CD4-positive, alpha-beta T cell (primary cell): ENCODE results near the gene PXDN. TPM values are rescaled to one million over a fixed set of nuclear protein-coding genes. Genes with fewer than 3 reads are reported as not detected.

Experiments used
- ATAC-seq: fragments of 200-7000 bp; cut with Tn5 transposase; one replicate; pipeline ENCODE4 v1.10.0; 2022; ENCODE audit warnings: mild to moderate bottlenecking; ENCODE audit not compliant: poor library complexity
- CTCF ChIA-PET: fragments of 350-600 bp; sonication (Branson Sonifier 250); formaldehyde crosslinking; loops from one replicate; lab custom pipeline; 2021; ENCODE audit warnings: antibody characterized with exemption, inconsistent platforms; lab: Charles Lee
- POLR2A ChIA-PET: fragments of 350-600 bp; sonication (Branson Sonifier 250); formaldehyde crosslinking; loops from one replicate; lab custom pipeline; 2021; ENCODE audit warnings: antibody characterized with exemption, inconsistent platforms; lab: Charles Lee
- DNase-seq, 14 experiments: peaks; one replicate each; pipeline ENCODE4 v3.0.0-alpha.2; 2013 to 2020; ENCODE audit warnings: mixed read lengths in 2 of 14
- H3K27ac ChIP-seq, 2 donors: one replicate each; pipeline versions ENCODE4 v1.5.1 to v1.7.0; 2013; ENCODE audit warnings: low read length in 2 of 2, low read depth in 1 of 2, mild to moderate bottlenecking in 1 of 2
- H3K27me3 ChIP-seq, 2 experiments: 1 replicate in 1 of 2; 2 replicates in 1 of 2; pipeline versions ENCODE4 v1.6.1 to v1.7.0; 2013; ENCODE audit warnings: low read length in 2 of 2, control low read depth in 1 of 2, mild to moderate bottlenecking in 1 of 2, moderate library complexity in 1 of 2; ENCODE audit not compliant: insufficient read depth in 2 of 2, control insufficient read depth in 1 of 2
- H3K36me3 ChIP-seq: one replicate; pipeline ENCODE4 v1.6.1; 2013; ENCODE audit warnings: low read length, control low read depth; ENCODE audit not compliant: insufficient read depth
- H3K4me1 ChIP-seq: one replicate; pipeline ENCODE4 v1.6.1; 2013; ENCODE audit warnings: low read length, control low read depth; ENCODE audit not compliant: insufficient read depth
- H3K4me3 ChIP-seq: one replicate; pipeline ENCODE4 v1.5.1; 2013; ENCODE audit warnings: mild to moderate bottlenecking, low read length, moderate library complexity
- H3K9me3 ChIP-seq, 2 experiments: 1 replicate in 1 of 2; 2 replicates in 1 of 2; pipeline versions ENCODE4 v1.6.1 to v1.7.0; 2013; ENCODE audit warnings: low read length in 2 of 2, mild to moderate bottlenecking in 2 of 2, control low read depth in 1 of 2, moderate library complexity in 1 of 2; ENCODE audit not compliant: control insufficient read depth in 1 of 2, insufficient read depth in 1 of 2
- H3K27ac Mint-ChIP-seq: one replicate; pipeline ENCODE4 v1.8.0; 2020; ENCODE audit warnings: mixed read lengths
- H3K27me3 Mint-ChIP-seq: one replicate; pipeline ENCODE4 v1.8.0; 2021; ENCODE audit warnings: mixed read lengths
- H3K36me3 Mint-ChIP-seq: one replicate; pipeline ENCODE4 v1.8.0; 2021; ENCODE audit warnings: low read depth, mixed read lengths
- H3K4me1 Mint-ChIP-seq: one replicate; pipeline ENCODE4 v1.8.0; 2021; ENCODE audit warnings: low read depth, mixed read lengths
- H3K4me3 Mint-ChIP-seq: one replicate; pipeline ENCODE4 v1.8.0; 2020; ENCODE audit warnings: mild to moderate bottlenecking, mixed read lengths
- H3K9me3 Mint-ChIP-seq: one replicate; pipeline ENCODE4 v1.8.0; 2020; ENCODE audit warnings: mixed read lengths
- CTCF ChIP-seq: fragments of 200-600 bp; IDR thresholded peaks from one replicate; pipeline ENCODE4 v1.8.0; 2022; ENCODE audit warnings: antibody characterized with exemption, mild to moderate bottlenecking
- intact Hi-C, 2 experiments: fragments of 100-400 bp; cut with DNase I in 1 of 2; cut with micrococcal nuclease in 1 of 2; formaldehyde crosslinking; loops; one replicate each; pipeline versions ENCODE4 v1.15.1 to v1.9.0; 2023 to 2025; cut with DNase I, micrococcal nuclease
- total RNA-seq, 174 experiments: library from RNA in 2 of 174; stranded (reverse) in 2 of 174; gene quantifications; one replicate each; pipeline ENCODE4 v1.2.3 and lab custom pipeline; 2021 to 2026

The PXDN gene
- total RNA-seq, 2 experiments from 2014 or later, result 0.47 to 0.84 TPM

- Mint-ChIP-seq H3K36me3 (no peaks in the 10 kb centered on the region), H3K27ac (no peak overlapping the region), H3K27me3 (no peaks in the 10 kb centered on the region), H3K9me3 (no peaks in the 10 kb centered on the region), H3K4me1 (no peaks in the 10 kb centered on the region), H3K4me3 (no peak overlapping the region)
- ChIA-PET CTCF (no interaction called here), POLR2A (no interaction called here)
- Histone ChIP-seq H3K36me3 (no peaks in the 10 kb centered on the region), H3K27me3 (no peaks in the 10 kb centered on the region), H3K4me3 (no peak overlapping the region), H3K4me1 (no peaks in the 10 kb centered on the region), H3K9me3 (peaks cover 0 to 13% of the 10 kb centered on the region in 2 experiments), H3K27ac (no peak overlapping the region)
- no peak for TF ChIP-seq CTCF
- no peak for ATAC-seq
- DNase-seq, result no peak
- intact Hi-C loops, result no loop called here
Observed at GRCh38 chr2:1771626-1772280, 27.4 kb upstream of the PXDN start.

- H3K27ac Mint-ChIP-seq, result no peak overlapping the region
- Histone ChIP-seq H3K36me3 (no peaks in the 10 kb centered on the region), H3K27ac (no peak overlapping the region), H3K9me3 (peaks cover 0 to 19% of the 10 kb centered on the region in 2 experiments), H3K4me1 (no peaks in the 10 kb centered on the region), H3K27me3 (no peaks in the 10 kb centered on the region), H3K4me3 (no peak overlapping the region)
- POLR2A ChIA-PET, result no interaction called here
- H3K36me3 Mint-ChIP-seq, result no peaks in the 10 kb centered on the region
- no peak overlapping the region for H3K4me3 Mint-ChIP-seq
- no peak for TF ChIP-seq CTCF
- intact Hi-C loops, result no loop called here
- no peaks in the 10 kb centered on the region for H3K27me3 Mint-ChIP-seq
- H3K4me1 Mint-ChIP-seq, result no peaks in the 10 kb centered on the region
- ATAC-seq, result no peak
- H3K9me3 Mint-ChIP-seq, result no peaks in the 10 kb centered on the region
- DNase-seq, result no peak
- CTCF ChIA-PET, result interaction anchor here (1.2 kb wide), 1 partner anchor 13 kb away, joined by 5 read pairs; no protein-coding TSS in a partner anchor
Observed at GRCh38 chr2:1770566-1771380, 26.5 kb upstream of the PXDN start.

- intact Hi-C loops, result no loop called here
- ATAC-seq (no peak), DNase-seq (peak in 11 of 14 experiments; percentile 16 to 60 (median 33))
- Histone ChIP-seq H3K36me3 (no peaks in the 10 kb centered on the region), H3K27ac (no peak overlapping the region), H3K4me1 (no peaks in the 10 kb centered on the region), H3K27me3 (no peaks in the 10 kb centered on the region), H3K9me3 (peaks cover 0 to 19% of the 10 kb centered on the region in 2 experiments), H3K4me3 (no peak overlapping the region)
- H3K4me1 Mint-ChIP-seq, result no peaks in the 10 kb centered on the region
- ChIA-PET POLR2A (no interaction called here), CTCF (interaction anchor here (0.5 to 1.2 kb wide), 2 partner anchors 14 to 101 kb away, joined by 3 to 5 read pairs; no protein-coding TSS in a partner anchor)
- H3K4me3 Mint-ChIP-seq, result no peak overlapping the region
- H3K9me3 Mint-ChIP-seq, result no peaks in the 10 kb centered on the region
- no peak overlapping the region for H3K27ac Mint-ChIP-seq
- no peaks in the 10 kb centered on the region for H3K36me3 Mint-ChIP-seq
- peak; percentile 38 for TF ChIP-seq CTCF
- no peaks in the 10 kb centered on the region for H3K27me3 Mint-ChIP-seq
Observed at GRCh38 chr2:1769703-1770422, 25.5 kb upstream of the PXDN start.
